HG03064 (cell line): Measurements from ENCODE around the gene CCDC12.

Experiments
- ATAC-seq: cut with Tn5 transposase; IDR thresholded peaks from one replicate; pipeline ENCODE4 v1.9.1; 2021; ENCODE audit warnings: low read depth; ENCODE audit not compliant: unreplicated experiment

CCDC12 gene

DNA sequence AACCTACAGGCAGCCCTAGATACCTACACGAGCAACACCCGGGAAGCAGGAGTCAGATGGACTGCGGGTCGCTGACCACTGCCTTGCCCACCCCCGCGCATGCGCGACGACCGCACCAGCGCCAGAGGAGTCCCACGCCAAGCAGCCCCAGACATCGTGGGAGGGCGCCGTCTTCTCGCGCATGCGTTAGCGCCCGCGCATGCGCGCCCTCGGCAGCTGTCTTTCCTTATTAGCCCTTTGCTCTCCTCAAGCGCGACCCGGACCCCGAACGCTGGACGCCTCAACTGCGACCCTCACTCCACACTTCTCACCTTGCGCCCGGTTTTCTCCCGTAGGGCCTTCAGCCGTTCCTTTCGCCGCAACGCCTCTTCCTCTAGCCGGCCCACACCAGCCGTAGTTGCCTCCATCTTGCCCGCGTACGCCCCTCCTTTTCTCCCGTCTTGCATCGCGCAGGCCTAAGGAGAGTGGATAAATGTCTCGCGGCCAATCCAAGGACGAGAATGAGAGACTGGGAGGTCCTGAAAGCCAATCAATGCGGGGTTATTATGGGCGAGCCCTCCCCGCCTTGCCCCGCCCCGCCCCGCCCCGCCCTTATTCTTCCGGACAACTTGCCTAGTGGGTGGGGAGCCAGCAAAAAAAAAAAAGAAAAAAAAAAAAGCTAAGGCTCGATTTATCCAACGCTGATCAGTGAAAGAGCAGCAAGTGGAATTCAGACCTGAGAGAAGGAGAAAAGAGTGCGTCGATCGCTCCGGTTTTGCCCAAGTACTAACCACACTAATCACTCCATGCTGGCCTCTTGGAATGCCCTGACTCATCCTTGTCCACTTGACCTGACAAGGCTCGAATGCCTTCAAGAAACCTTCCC, at the start of gene CCDC12:
CCDC12 (minus strand) TSS at position 420 of the 865 bp plus-strand sequence; CDS start at position 407, 13 bp downstream.
- peak; percentile 43 for ATAC-seq

GRCh38 chr3:47024932-47025331, 48.4 kb upstream of the CCDC12 start:
- ATAC-seq: no peak

DNA sequence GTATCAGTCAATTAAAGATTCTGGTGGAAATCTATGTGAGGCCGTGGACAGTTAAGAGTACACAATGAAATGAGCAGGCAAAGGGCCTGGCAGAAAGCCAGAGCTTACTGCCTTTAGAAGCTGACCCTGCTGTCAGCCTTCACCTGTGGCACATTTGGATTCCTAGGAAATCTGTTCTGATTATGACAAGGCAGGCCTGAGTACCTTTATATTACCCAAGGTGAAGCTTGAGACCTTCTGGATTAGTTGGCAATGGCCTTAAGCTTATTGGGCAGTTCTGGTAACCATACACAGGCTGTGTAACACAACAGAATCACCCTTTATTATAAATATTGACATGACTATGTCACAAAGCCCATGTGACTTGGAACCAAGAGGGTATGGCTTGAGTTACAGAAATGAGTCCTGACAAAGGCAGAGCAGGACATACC, 46.1 kb upstream of the CCDC12 start:
- no peak for ATAC-seq

- no peak for ATAC-seq
These were observed 43.8 kb upstream of the CCDC12 start for GRCh38 chr3:47020311-47020710.

- no peak for ATAC-seq
These were observed 42.7 kb upstream of the CCDC12 start for GRCh38 chr3:47019201-47019600.

DNA sequence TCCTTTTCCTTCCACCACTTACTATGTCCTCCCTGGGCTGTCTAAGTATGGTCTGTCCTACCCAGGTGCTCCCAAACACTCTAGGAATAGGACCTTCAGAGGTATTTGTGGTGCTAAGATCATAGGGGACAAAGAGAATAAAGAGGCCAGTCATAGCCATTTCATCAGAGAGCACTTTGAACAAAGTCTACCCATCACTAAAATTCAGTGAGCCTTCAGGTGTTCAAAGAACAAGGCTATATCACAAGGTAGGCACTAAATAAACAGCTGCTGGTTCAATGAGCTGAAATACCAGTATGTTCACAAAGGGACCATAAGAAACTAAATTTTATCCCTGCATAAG, 41.7 kb upstream of the CCDC12 start:
- ATAC-seq: no peak

DNA sequence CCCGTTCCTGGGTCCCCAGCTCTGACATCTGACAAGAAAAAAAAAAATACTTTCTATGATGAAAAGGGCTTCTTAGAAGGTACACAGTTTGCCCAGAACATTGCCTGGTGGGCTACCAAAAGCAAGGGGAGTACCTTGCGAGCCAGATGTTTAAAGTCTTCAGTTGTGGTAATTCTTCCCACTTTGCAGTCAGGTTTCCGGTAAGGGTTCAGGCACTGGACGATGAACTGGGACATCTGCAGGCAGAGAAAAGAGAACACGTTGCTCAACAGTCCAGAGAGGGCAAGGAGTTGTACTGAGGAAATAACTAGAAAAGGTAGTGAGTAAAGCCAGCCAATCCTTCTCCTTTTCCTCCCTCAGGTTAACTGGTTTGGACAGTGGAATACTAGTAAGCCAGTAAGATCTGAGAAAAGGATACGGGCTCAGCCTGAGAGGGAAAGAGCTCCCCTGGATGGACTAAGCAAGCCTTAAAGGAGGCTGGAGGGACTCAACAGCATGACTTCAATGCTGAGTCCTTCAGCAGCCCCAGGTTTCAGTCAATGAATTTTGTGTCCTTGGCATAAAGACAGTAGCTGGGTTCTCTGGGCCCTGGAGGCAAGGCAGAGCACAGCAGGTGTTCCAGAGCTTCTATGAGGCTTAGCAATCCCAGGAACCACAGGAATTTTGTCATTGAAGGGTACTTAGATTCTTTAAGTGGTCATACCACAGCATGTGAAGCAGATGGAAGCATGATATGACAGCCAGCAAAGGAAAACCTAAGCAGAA, 41.1 kb upstream of the CCDC12 start:
- no peak for ATAC-seq

DNA sequence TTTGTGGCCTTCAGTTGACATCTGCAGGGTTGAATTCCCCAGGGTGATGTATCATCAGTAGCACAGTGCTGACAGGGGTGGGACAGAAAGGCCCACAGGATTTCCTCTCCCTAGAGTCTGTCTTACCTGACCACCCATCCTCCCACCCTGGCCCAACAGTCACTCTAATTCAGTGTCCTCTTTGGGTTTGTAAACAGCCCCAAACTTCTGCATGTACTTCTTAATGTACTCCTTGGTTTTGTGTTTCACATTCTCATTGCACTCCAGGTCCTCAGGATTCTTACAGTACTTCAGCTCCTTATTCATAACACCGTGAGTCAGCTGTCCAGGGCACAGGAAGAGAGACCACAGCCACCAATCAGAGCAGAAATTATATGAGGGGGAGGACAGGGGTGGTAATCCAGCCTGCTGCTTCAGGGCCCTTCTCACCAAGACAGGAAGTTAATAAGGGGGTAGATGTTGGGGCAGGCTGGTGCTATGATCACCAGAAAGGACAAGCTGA, 40.4 kb upstream of the CCDC12 start:
- ATAC-seq: no peak

GRCh38 chr3:47016086-47016933, 39.8 kb upstream of the CCDC12 start:
- no peak for ATAC-seq

DNA sequence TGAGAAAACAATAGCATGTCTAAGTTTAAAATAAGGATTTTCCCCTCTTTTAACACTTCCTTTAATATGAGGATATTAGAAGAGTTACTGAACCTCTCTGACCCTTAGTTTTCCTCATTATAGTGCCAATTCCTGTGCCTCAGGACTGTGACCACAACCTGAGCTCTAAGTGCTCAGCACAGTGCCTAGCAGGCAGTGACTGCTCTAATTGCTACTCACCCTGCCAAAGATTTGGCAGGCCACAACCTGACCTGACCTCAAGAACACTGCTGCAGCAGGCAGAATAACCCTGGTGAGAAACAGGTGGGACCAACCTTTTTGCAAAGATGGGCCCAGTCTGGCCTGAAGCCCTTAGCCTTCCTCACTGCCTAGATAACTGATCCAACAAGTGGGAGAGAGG, 38.6 kb upstream of the CCDC12 start:
- ATAC-seq: no peak

GRCh38 chr3:47014036-47014435, 37.5 kb upstream of the CCDC12 start:
- no peak for ATAC-seq

DNA sequence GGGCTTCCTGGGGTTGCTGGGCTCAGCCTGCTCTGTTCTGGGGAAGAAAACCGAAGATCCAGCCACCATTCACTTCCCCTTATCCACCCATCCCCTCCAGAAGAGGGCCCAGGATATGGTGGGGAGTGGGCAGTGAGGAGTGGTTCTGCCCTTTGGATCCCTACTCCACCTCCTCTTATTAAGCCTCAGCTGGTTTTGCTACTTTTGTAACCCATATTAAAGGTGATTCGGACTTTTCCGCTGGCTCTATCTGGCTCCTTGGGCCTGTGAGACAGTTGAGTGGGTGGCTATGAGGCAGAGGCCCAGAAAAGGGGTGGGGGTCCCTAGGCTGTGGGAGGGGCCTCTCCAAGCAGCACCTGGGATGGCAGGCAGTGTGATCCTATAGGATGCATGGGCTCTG, 36.7 kb upstream of the CCDC12 start:
- ATAC-seq: no peak

DNA sequence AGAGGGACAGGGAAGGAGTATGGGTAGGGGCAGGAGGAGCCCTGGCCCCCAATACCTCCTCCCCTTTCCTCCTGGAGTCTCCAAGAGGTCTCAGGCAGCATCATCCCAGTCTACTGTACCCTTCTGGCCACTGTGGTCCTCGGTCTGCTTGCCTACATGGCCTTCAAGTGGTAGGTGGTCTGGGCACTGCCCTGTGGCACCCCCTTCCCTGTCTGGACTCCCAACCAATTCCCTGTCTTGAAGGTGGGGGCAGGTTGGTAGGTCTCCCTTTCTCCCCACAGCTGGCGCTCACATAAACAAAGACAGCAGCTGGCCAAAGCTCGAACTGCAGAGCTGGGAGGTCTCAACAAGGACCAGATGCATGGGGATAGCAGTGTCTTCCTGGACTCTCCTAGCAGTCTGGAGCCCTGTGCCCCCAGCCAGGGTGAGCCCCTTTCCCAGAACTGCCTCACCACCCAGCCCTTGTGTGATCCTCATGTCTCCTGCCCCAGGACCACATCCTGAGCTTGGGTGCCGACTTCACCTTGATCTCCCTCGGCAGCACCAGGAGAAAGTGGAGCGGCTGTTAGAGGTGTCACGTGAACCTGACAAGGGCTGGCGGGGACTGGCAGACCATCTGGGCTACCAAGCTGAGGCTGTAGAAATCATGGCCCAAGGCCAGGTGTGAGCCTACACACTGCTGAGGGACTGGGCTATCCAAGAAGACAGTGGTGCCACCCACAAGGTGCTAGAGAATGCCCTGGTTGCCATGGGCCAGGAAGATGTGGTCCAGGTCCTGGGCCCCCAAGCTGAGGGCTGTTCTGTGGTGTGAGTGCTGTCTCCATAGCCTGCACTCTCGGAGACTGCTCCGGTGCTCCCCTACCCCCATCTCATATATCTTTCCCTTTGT, 36.0 kb upstream of the CCDC12 start:
- ATAC-seq: no peak

DNA sequence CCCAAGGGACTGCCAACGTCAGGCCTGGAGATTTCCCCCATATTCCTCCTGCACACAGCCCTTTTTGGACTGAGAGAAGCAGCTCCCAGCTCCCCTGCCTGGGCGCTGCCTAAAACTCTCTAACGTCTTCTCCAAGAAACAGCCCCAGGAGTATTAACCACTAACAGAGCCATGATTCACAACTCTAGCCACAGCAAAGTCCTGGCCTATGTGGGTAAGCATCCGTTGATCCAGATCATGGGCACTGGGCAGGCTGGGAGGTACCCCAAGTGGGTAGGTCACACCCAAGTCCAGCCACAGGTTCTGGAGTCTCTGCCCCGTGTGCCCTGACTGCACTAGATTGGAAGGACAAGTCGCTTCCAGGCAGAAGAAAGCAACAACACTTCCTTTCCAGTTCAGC, 34.8 kb upstream of the CCDC12 start:
- ATAC-seq: no peak

- ATAC-seq: no peak
These were observed 34.4 kb upstream of the CCDC12 start for GRCh38 chr3:47010910-47011309.

GRCh38 chr3:47010111-47010712, 33.7 kb upstream of the CCDC12 start:
- ATAC-seq: no peak

DNA sequence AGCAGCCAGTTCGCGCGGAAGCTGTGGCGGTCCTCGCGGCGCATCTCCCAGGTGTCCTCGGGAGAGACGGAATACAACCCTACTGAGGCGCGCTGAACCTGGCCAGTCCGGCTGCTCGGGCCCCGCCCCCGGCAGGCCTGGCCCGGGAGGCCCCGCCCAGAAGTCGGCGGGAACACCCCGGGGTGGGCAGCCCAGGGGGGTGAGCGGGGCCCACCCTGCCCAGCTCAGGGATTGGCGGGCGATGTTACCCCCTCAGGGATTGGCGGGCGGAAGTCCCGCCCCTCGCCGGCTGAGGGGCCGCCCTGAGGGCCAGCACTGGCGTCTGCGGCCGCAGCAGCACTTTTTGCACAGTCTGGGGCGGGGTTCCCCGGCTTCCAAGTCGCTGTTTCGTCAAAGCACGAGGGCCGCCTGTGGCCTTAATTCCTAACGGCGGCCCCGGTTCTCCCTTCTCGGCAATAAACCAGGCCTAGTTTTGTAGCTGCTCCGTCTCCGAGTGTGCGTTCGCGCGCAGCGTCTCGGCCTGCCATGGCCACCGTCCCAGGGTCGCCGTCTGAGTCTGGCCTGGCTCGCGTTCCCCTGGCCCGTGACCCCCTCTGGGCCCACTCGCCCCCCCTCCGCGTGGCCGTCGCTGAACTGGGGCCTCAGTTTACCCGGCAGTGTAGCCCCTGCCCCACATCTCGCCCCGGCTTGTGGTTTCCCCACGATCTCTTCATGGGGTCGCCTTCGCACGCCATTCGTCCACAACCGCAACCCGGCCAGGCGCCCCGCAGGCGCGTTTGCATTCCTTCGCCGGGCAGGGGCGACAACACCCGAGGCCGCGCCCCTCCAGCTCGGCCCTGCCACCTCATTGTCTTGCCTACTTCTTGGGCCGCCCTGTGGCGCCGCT, 32.9 kb upstream of the CCDC12 start:
- no peak for ATAC-seq

DNA sequence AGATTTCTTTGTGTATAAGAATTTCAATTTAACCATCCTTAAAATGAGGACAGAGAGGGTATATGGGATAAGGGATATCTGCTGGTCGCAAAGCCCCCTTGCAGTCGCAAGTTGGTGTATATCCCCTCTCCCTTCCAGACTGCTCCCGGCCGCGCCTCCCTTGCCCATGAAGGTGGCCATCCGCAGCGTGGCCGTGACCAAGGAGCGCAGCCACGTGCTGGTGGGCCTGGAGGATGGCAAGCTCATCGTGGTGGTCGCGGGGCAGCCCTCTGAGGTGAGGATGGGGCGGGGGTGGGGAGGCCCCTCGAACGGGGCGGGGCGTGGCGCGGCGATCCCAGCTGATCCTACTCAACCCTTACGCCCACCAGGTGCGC, 32.3 kb upstream of the CCDC12 start:
- ATAC-seq: no peak
